A549 (cell line): ENCODE measurements around the gene GRID2IP.

Experiments used
- CBX2 ChIP-seq: fragments of 200-600 bp; sonication (generic); IDR thresholded peaks from 2 replicates; pipeline ENCODE4 v1.6.1; 2016; ENCODE audit warnings: low read depth, mild to moderate bottlenecking, borderline replicate concordance
- EP300 ChIP-seq, 2 experiments: fragments of >200 bp; sonication (Bioruptor Twin); formaldehyde crosslinking; IDR thresholded peaks; 2 replicates in 1 of 2; 3 replicates in 1 of 2; pipeline ENCODE4 v1.6.1; 2016 to 2017
- JUN ChIP-seq, 2 experiments: fragments of >200 bp; sonication (Bioruptor Twin); formaldehyde crosslinking; IDR thresholded peaks; 2 replicates in 1 of 2; 3 replicates in 1 of 2; pipeline ENCODE4 v1.6.1; 2016 to 2017
- POLR2A ChIP-seq: IDR thresholded peaks from 2 replicates; pipeline ENCODE4 v1.6.1; 2012; ENCODE audit warnings: mild to moderate bottlenecking, low read length
- RAD21 ChIP-seq, 2 experiments: fragments of >200 bp in 1 of 2; sonication (Bioruptor Twin) in 1 of 2; formaldehyde crosslinking in 1 of 2; IDR thresholded peaks in 1 of 2; conservative IDR thresholded peaks in 1 of 2; 2 replicates in 1 of 2; 3 replicates in 1 of 2; pipeline ENCODE4 v1.6.1; 2012 to 2018; ENCODE audit warnings: inconsistent platforms in 1 of 2
- RCOR1 ChIP-seq: fragments of 150-350 bp; IDR thresholded peaks from 2 replicates; pipeline ENCODE4 v1.6.1; 2014; ENCODE audit warnings: antibody characterized with exemption, low read length, low read depth
- ZSCAN20 ChIP-seq: fragments of 250-450 bp; sonication (Bioruptor Pico); IDR thresholded peaks from 2 replicates; pipeline ENCODE4 v1.8.0; 2022; ENCODE audit warnings: mild to moderate bottlenecking, moderate library complexity
- TF ChIP-seq, protein P1 (sequence below): fragments of >200 bp; sonication (Bioruptor Twin); formaldehyde crosslinking; IDR thresholded peaks from 3 replicates; pipeline ENCODE4 v1.5.1; 2016
- TF ChIP-seq, protein P2 (sequence below): IDR thresholded peaks from 2 replicates; pipeline ENCODE4 v1.6.1; 2012

DNA sequence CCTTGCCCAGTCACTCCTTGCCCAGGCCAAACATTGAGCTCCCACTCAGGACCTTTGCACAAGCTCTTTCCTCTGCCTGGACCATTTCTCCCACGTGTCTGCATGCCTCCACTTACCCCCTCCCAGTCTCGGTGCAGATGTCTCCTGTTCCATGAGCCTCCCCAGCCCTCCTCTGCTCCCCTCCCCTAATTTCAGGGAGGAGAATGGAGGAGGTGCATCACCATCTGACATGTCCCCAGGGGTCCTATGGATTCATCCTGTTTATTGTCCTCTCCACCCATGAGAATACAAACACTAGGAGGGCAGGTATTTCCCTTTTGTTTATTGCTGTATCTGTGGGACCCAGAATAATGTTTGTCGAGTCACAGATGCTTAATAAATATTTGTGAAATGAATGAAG, 8.6 kb upstream of the GRID2IP start:
- TF ChIP-seq EP300 (IDR thresholded peaks at IDR 0.05): no peak
- no peak for TF ChIP-seq POLR2A
- TF ChIP-seq, protein P1, sequence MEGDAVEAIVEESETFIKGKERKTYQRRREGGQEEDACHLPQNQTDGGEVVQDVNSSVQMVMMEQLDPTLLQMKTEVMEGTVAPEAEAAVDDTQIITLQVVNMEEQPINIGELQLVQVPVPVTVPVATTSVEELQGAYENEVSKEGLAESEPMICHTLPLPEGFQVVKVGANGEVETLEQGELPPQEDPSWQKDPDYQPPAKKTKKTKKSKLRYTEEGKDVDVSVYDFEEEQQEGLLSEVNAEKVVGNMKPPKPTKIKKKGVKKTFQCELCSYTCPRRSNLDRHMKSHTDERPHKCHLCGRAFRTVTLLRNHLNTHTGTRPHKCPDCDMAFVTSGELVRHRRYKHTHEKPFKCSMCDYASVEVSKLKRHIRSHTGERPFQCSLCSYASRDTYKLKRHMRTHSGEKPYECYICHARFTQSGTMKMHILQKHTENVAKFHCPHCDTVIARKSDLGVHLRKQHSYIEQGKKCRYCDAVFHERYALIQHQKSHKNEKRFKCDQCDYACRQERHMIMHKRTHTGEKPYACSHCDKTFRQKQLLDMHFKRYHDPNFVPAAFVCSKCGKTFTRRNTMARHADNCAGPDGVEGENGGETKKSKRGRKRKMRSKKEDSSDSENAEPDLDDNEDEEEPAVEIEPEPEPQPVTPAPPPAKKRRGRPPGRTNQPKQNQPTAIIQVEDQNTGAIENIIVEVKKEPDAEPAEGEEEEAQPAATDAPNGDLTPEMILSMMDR: no peak
- TF ChIP-seq, protein P2, sequence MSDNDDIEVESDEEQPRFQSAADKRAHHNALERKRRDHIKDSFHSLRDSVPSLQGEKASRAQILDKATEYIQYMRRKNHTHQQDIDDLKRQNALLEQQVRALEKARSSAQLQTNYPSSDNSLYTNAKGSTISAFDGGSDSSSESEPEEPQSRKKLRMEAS: no peak
- TF ChIP-seq JUN (IDR thresholded peaks at IDR 0.05): no peak
- TF ChIP-seq CBX2: no peak
- TF ChIP-seq ZSCAN20 (CRISPR knock-in tag): no peak
- no peak for TF ChIP-seq RAD21 (conservative IDR thresholded peaks at IDR 0.05 in 1 of 2, IDR thresholded peaks at IDR 0.05 in 1 of 2)
- no peak for TF ChIP-seq RCOR1
